ENCODE measurements around the gene TMEM52B.

DNA sequence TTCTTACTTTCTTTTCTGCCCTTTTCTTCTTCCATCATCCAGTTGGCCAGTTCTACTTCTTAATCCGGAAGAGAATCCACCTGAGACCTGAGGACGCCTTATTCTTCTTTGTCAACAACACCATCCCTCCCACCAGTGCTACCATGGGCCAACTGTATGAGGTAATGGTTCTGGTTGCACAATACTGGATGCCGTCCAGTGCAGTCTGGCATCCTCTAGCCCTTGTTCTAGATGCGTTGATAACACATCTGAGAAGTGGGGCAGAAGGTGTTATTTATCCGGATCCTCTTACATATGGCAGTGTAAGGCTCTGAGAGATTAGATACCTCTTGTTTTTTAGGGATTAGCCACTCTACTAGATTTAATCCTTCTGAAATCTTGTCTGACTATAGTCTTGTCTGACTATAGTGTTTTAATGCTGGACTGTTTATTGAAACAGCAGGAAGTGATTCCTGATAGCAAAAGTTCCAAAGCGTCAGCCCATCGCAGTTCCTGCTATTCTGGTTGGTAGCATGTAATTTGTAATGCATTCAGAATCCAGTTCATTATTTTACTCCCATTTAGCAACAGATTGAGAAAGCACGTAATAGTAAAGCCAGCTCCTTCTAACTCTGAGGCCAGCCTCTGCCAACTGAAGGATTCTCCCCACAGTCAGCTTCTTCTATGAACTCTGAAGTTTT lies 41.7 kb downstream of the TMEM52B start:
- TF ChIP-seq, protein P1, sequence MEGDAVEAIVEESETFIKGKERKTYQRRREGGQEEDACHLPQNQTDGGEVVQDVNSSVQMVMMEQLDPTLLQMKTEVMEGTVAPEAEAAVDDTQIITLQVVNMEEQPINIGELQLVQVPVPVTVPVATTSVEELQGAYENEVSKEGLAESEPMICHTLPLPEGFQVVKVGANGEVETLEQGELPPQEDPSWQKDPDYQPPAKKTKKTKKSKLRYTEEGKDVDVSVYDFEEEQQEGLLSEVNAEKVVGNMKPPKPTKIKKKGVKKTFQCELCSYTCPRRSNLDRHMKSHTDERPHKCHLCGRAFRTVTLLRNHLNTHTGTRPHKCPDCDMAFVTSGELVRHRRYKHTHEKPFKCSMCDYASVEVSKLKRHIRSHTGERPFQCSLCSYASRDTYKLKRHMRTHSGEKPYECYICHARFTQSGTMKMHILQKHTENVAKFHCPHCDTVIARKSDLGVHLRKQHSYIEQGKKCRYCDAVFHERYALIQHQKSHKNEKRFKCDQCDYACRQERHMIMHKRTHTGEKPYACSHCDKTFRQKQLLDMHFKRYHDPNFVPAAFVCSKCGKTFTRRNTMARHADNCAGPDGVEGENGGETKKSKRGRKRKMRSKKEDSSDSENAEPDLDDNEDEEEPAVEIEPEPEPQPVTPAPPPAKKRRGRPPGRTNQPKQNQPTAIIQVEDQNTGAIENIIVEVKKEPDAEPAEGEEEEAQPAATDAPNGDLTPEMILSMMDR (IDR thresholded peaks at IDR 0.05), result no peak
- TF ChIP-seq POLR2A (IDR thresholded peaks at IDR 0.05), result no peak
